ENCODE measurements around the gene PMEL.

The PMEL gene

DNA sequence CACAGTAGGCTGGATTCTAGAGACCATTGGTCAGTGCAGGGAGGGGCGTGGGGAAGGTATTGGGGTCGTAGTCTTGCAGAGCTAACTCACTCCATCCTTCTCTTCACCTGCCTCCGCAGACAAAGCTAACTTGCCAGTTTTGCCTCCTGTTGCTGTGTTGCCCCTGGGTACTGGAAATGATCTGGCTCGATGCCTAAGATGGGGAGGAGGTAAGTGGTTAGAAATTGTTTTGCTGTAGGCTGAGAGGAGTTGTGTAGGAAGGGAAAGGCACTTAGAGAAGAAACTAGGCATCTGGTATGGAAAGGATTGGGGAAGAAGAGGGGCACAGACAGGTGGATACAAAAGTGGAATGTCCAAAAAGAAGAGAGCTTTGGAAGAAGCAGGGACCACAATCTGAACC is 23.8 kb downstream of the PMEL start:
- no peak overlapping the region for H3K4me3 ChIP-seq (ENCODE audit: low read depth, low read length)
- CTCF ChIA-PET: interaction anchor here (1.1 to 11.1 kb wide), 7 partner anchors 9 to 203 kb away, joined by 3 to 206 read pairs (median 9); partner anchors contain the start of genes GDF11, PYM1 and SARNP
- POLR2A ChIA-PET: no interaction called here
- TF ChIP-seq, protein P1, sequence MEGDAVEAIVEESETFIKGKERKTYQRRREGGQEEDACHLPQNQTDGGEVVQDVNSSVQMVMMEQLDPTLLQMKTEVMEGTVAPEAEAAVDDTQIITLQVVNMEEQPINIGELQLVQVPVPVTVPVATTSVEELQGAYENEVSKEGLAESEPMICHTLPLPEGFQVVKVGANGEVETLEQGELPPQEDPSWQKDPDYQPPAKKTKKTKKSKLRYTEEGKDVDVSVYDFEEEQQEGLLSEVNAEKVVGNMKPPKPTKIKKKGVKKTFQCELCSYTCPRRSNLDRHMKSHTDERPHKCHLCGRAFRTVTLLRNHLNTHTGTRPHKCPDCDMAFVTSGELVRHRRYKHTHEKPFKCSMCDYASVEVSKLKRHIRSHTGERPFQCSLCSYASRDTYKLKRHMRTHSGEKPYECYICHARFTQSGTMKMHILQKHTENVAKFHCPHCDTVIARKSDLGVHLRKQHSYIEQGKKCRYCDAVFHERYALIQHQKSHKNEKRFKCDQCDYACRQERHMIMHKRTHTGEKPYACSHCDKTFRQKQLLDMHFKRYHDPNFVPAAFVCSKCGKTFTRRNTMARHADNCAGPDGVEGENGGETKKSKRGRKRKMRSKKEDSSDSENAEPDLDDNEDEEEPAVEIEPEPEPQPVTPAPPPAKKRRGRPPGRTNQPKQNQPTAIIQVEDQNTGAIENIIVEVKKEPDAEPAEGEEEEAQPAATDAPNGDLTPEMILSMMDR (IDR thresholded peaks at IDR 0.05; ENCODE audit: insufficient read depth, low read length, missing control alignments): no peak
- no peak for DNase-seq (ENCODE audit: low read depth, low spot score)

- TF ChIP-seq, protein P1 (IDR thresholded peaks at IDR 0.05; ENCODE audit: insufficient read depth, low read length, missing control alignments): peak; percentile 93
- H3K4me3 ChIP-seq (ENCODE audit: low read depth, low read length): no peak overlapping the region
- ChIA-PET POLR2A (interaction anchor here (1.0 to 2.0 kb wide), 3 partner anchors 8 to 122 kb away, joined by 3 to 9 read pairs (median 7); partner anchors contain the start of genes DNAJC14, ORMDL2 and SARNP), CTCF (interaction anchor here (0.6 to 11.1 kb wide), 42 partner anchors 9 to 284 kb away, joined by 3 to 206 read pairs (median 4); partner anchors contain the start of genes DGKA, DNAJC14, GDF11 and MMP19)
- no peak for DNase-seq (ENCODE audit: low read depth, low spot score)
These were observed 25.6 kb downstream of the PMEL start for GRCh38 chr12:55940065-55940732.

- DNase-seq (ENCODE audit: low read depth, low spot score): no peak
- TF ChIP-seq, protein P1 (IDR thresholded peaks at IDR 0.05; ENCODE audit: insufficient read depth, low read length, missing control alignments): no peak
- H3K4me3 ChIP-seq (ENCODE audit: low read depth, low read length): no peak overlapping the region
- ChIA-PET POLR2A (interaction anchor here (0.7 to 2.0 kb wide), 3 partner anchors 9 to 121 kb away, joined by 3 to 9 read pairs (median 7); partner anchors contain the start of genes DNAJC14, ORMDL2 and SARNP), CTCF (interaction anchor here (0.6 to 11.1 kb wide), 27 partner anchors 8 to 200 kb away, joined by 3 to 206 read pairs (median 6); partner anchors contain the start of genes DGKA, DNAJC14, GDF11 and MMP19)
These were observed 26.9 kb downstream of the PMEL start for GRCh38 chr12:55938826-55939501.

DNA sequence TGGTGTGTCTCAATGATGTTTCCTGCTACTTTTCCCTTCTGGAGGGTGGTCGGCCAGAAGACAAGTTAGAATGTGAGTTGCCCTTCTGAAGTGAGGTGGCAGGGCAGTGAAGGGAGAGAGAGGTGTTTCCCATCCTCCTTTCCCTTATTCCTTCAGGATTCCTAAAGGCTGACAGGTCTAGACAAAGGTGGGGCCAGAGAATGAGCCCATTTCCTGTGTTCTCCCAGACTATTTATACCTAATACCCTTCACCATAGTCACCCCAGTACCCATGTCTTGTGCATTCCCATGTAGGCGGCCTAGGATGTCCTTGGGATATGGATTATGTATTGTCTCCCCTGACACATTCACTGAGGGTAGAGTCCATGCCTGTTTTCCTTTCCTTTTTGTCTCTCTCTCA is 27.9 kb downstream of the PMEL start:
- ChIA-PET CTCF (interaction anchor here (1.0 to 11.1 kb wide), 9 partner anchors 7 to 199 kb away, joined by 3 to 206 read pairs (median 34); partner anchors contain the start of genes DGKA, GDF11, MMP19 and ORMDL2), POLR2A (no interaction called here)
- no peak overlapping the region for H3K4me3 ChIP-seq (ENCODE audit: low read depth, low read length)
- TF ChIP-seq, protein P1 (IDR thresholded peaks at IDR 0.05; ENCODE audit: insufficient read depth, low read length, missing control alignments): no peak
- no peak for DNase-seq (ENCODE audit: low read depth, low spot score)

- no peak overlapping the region for H3K4me3 ChIP-seq (ENCODE audit: low read depth, low read length)
- POLR2A ChIA-PET: interaction anchor here (1.1 to 1.7 kb wide), 3 partner anchors 9 to 106 kb away, joined by 3 to 6 read pairs (median 3); partner anchors contain the start of gene RAB5B
- no peak for DNase-seq (ENCODE audit: low read depth, low spot score)
- TF ChIP-seq, protein P1 (IDR thresholded peaks at IDR 0.05; ENCODE audit: insufficient read depth, low read length, missing control alignments): no peak
- CTCF ChIA-PET: interaction anchor here (0.8 to 11.1 kb wide), 7 partner anchors 9 to 196 kb away, joined by 3 to 206 read pairs (median 69); partner anchors contain the start of genes GDF11, ORMDL2, PYM1 and SARNP
These were observed 30.1 kb downstream of the PMEL start for GRCh38 chr12:55935738-55936151.
